ENCODE data around the gene PSIP1.

DNA sequence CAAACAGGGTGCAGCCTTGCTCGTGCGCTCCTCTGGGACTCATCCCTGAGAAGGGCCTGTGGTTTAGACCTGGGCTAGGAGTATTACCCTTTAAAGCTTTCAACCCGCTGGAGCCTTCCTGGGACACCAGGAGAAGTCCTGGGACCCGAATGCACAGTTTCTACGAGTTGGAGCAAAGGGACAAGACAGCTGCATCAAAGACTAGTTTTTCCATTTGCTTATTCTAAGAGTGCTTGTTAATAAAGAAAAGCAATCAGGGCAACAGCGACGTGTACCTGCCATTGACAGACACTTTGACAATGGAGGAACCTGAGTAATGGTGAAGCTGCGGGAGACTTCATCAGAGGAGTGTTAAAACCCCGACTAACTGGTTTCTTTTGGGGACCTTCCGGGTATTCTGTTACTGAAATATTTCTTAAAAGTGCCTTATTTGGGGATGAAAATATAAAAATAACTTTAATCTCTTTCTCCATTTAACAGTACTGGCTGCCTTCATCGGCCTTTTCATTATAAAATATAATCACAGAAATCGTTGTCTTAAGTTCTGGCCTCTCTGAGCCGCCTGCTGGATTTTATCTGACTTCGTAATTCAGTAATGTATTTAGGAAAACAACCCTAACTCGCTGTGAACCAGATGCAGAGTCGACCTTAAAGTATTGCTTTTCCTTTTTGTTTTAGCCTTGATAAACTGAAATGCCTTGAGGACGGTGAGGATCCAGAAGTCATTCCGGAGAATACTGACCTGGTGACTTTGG lies 87.4 kb downstream of the PSIP1 start:
- TF ChIP-seq, protein P1, sequence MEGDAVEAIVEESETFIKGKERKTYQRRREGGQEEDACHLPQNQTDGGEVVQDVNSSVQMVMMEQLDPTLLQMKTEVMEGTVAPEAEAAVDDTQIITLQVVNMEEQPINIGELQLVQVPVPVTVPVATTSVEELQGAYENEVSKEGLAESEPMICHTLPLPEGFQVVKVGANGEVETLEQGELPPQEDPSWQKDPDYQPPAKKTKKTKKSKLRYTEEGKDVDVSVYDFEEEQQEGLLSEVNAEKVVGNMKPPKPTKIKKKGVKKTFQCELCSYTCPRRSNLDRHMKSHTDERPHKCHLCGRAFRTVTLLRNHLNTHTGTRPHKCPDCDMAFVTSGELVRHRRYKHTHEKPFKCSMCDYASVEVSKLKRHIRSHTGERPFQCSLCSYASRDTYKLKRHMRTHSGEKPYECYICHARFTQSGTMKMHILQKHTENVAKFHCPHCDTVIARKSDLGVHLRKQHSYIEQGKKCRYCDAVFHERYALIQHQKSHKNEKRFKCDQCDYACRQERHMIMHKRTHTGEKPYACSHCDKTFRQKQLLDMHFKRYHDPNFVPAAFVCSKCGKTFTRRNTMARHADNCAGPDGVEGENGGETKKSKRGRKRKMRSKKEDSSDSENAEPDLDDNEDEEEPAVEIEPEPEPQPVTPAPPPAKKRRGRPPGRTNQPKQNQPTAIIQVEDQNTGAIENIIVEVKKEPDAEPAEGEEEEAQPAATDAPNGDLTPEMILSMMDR (IDR thresholded peaks at IDR 0.05; ENCODE audit: borderline replicate concordance, extremely low read depth, low read length, poor library complexity, severe bottlenecking), result peak; percentile 21
- TF ChIP-seq EZH2 (IDR thresholded peaks at IDR 0.05; ENCODE audit: borderline replicate concordance, low read depth, low read length, severe bottlenecking), result no peak
